D721Med (cell line): Measurements from ENCODE around the gene PRXL2B.

Experiments used
- DNase-seq: peaks from one replicate; pipeline ENCODE4 v3.0.0; 2011; ENCODE audit warnings: low spot score; ENCODE audit not compliant: insufficient read length
- FAIRE-seq: peaks from 2 replicates; lab custom pipeline; 2011; peaks lifted over from hg19 to GRCh38; lab: Jason Lieb, UNC
- TF ChIP-seq, protein P1 (sequence below): IDR thresholded peaks from 2 replicates; pipeline ENCODE4 v1.5.1; 2012; ENCODE audit warnings: mild to moderate bottlenecking, control low read depth; ENCODE audit not compliant: insufficient read depth; ENCODE audit errors: missing control alignments

The PRXL2B gene

DNA sequence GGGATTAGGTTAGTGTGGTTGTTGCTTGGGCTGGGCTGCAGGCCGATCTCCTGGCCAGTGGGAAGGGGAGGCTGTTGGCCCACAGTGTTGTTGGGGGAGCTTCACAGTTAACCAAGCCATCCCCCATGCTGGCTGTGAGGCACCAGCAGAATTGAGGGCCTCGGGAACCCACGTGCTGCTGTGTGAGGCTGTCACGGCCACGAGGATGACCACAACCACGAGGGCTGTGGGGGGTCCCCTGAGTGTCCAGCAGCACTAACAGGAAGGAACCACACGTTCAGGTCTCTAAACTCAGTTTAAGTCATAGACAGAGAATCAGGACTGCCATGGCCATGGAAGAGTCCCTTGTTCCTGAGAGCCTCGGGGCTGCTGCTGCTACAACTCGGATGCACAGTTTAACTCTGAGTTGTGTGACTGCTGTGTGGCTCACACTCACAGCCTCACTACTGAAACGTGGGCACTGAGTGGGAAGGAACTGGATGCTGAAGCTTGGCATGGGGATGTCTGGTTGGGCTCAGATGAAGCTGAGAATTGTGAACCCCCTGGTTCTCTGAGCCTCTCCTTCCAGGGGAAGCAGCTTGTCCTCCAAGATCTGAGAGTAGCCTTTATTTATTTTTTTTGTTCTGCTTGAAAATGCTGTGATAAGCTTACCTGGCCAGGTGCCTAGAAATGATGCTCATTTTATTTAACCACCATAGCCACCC lies 51.0 kb downstream of the PRXL2B start:
- DNase-seq (no peak), FAIRE-seq (no peak)
- TF ChIP-seq, protein P1, sequence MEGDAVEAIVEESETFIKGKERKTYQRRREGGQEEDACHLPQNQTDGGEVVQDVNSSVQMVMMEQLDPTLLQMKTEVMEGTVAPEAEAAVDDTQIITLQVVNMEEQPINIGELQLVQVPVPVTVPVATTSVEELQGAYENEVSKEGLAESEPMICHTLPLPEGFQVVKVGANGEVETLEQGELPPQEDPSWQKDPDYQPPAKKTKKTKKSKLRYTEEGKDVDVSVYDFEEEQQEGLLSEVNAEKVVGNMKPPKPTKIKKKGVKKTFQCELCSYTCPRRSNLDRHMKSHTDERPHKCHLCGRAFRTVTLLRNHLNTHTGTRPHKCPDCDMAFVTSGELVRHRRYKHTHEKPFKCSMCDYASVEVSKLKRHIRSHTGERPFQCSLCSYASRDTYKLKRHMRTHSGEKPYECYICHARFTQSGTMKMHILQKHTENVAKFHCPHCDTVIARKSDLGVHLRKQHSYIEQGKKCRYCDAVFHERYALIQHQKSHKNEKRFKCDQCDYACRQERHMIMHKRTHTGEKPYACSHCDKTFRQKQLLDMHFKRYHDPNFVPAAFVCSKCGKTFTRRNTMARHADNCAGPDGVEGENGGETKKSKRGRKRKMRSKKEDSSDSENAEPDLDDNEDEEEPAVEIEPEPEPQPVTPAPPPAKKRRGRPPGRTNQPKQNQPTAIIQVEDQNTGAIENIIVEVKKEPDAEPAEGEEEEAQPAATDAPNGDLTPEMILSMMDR = no peak

DNA sequence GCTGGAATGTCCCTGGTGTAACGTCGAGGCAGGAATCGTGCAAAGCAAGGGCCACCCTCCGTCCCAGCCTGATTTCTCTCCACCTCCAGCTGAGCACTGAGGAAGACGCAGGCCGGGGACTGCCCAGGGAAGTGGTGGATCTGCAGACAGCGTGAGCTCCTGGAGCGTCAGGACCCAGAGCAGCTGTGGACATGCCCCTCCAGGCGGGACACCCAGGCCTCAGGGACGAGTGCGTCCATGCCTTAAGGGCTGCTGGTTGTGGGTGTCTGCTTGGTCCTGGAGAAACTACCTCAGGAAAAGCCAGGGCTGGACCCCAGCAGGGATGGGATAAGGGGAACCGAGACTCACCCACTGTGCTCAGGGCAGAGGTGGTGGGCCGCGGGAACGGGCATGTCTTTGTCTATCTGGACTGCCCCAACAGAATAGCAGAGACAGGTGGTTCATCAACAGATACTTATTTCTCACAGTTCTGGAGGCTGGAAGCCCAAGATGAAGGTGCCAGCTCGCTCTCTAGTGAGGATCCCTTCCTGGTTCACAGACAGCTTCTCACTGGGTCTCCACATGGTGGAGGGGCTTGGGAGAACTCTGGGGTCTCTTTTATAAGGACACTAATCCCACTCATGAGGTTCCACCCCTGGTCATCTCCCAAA lies 52.0 kb downstream of the PRXL2B start:
- TF ChIP-seq, protein P1 = no peak
- FAIRE-seq = no peak
- DNase-seq = no peak

DNA sequence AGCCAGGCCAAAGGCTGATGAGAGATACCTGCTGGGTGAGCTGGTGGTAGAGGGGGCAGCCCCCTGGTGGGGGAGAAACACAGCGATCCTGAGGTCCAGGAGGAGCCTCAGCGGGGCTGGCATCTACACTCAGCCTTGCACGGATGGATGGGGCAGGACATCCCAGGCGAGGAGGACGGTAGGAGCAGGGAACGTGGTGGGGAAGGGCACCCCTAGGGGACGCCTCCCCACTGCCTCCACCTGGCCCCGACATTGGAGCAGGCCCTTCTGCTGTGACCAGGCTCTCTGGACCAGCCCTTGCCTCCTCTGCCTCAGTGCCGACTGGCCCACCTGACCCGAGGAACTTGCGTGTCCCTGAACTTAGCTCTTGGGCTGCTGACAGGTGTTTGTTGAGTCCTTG lies 52.6 kb downstream of the PRXL2B start:
- DNase-seq (no peak), FAIRE-seq (no peak)
- TF ChIP-seq, protein P1 = no peak

DNA sequence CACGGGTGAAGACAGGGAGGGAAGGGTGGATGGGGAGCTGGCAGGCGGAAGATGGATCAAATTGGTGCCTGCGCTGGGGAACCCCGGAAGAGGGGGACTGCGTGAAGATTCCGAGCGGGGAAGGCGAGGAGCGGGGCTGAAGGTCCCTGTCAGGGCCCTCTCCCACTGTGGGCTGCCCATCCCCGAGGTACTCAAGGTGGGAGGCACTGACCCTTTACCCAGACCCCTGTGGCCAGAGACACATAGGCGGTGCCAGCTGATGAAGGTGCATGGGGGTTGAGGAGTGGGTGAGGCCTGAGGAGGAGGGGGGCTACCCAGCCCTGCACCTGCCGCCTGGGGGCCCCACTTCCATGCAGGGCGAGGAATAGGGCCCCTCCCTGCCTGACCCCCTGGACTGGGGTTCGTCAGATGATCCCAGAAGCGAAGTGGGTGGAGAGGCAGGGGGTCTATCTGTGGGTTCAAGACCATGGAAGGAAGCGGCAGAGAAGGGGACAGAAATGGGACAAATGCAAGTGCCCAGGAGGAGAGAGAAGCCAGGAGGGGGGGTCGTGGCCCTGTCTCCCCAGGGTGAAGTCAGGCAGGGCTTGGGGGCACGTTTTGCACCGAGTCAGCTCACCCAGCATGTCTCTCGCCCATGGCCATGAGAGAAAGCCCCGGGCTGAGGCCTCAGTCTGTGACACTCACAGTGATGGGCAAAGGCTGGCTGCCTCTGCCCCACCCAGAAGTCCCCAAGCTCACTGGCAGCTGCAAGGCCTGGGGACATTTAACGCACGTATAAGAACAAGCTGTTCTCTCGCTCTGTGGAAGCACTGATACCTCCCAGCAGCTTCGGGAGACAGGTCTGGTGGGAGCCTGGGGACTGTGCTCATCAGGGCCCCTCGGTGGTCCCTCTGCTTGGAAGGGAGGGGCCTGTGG lies 53.3 kb downstream of the PRXL2B start:
- FAIRE-seq (no peak), DNase-seq (no peak)
- TF ChIP-seq, protein P1 = no peak

DNA sequence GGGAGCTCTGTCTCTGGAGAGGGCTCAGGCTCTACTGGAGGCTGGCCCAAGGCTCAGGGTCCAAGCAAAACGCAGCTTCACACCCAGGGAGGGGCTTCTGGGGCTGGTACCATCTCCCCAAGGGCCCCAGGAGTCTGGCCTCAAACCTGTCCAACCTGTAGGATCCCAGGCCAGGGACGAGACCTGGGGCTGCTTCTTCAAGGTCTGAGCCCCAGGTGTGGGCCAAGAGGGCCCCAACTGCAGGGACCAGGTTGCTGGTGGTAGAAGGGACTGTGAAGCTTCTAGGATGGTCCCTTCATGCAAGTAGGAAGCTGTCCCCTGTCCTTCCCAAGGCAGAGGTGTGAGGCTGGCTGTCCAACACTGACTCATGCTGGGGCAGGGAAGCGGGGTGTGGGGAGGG lies 54.0 kb downstream of the PRXL2B start:
- DNase-seq (no peak), FAIRE-seq (no peak)
- TF ChIP-seq, protein P1 = no peak
